Measurements from ENCODE around the gene CFAP65. TPM values are rescaled to one million over a fixed set of nuclear protein-coding genes. Genes with fewer than 3 reads are reported as not detected.

Gene CFAP65
- total RNA-seq, 1 donor from 2014 or later, result 7.6 TPM

GRCh38 chr2:218957671-218958070 lies 83.6 kb downstream of the CFAP65 start:
- peaks cover 8% of the 10 kb centered on the region for H3K4me1 ChIP-seq

GRCh38 chr2:218956039-218956438 lies 85.3 kb downstream of the CFAP65 start:
- Histone ChIP-seq H3K27ac (no peak overlapping the region), H3K4me1 (peaks cover 8% of the 10 kb centered on the region), H3K9me3 (no peaks in the 10 kb centered on the region), H3K27me3 (ENCODE audit: low read depth) (peaks cover 42% of the 10 kb centered on the region), H3K4me3 (no peak overlapping the region), H3K36me3 (no peaks in the 10 kb centered on the region)
- intact Hi-C loops (cut with DNase I), result no loop called here
- no peak for TF ChIP-seq CTCF (IDR thresholded peaks at IDR 0.05)
- ATAC-seq (no peak), DNase-seq (no peak)

More at GRCh38 chr2:218957671-218958070, 83.6 kb downstream of the CFAP65 start:
- Histone ChIP-seq H3K27me3 (ENCODE audit: low read depth) (peaks cover 58% of the 10 kb centered on the region), H3K4me3 (no peak overlapping the region), H3K36me3 (no peaks in the 10 kb centered on the region), H3K27ac (no peak overlapping the region), H3K9me3 (no peaks in the 10 kb centered on the region)
- ATAC-seq, result no peak
- TF ChIP-seq CTCF (IDR thresholded peaks at IDR 0.05), result no peak
- no peak for DNase-seq
- intact Hi-C loops (cut with DNase I), result no loop called here

- DNase-seq (no peak), ATAC-seq (no peak)
- TF ChIP-seq CTCF (IDR thresholded peaks at IDR 0.05), result no peak
- no peaks in the 10 kb centered on the region for H3K36me3 ChIP-seq
- no peaks in the 10 kb centered on the region for H3K4me1 ChIP-seq
- H3K9me3 ChIP-seq, result no peaks in the 10 kb centered on the region
- peaks cover 34% of the 10 kb centered on the region for H3K27me3 ChIP-seq (ENCODE audit: low read depth)
- H3K27ac ChIP-seq, result no peak overlapping the region
- intact Hi-C loops (cut with DNase I), result no loop called here
- H3K4me3 ChIP-seq, result no peak overlapping the region
These were observed 86.6 kb downstream of the CFAP65 start for GRCh38 chr2:218954541-218955300.

GRCh38 chr2:218953366-218953954 lies 87.9 kb downstream of the CFAP65 start:
- intact Hi-C loops (cut with DNase I), result no loop called here
- Histone ChIP-seq H3K27ac (no peak overlapping the region), H3K9me3 (no peaks in the 10 kb centered on the region), H3K27me3 (ENCODE audit: low read depth) (peaks cover 26% of the 10 kb centered on the region), H3K36me3 (no peaks in the 10 kb centered on the region), H3K4me3 (no peak overlapping the region), H3K4me1 (no peaks in the 10 kb centered on the region)
- ATAC-seq, result no peak
- TF ChIP-seq CTCF (IDR thresholded peaks at IDR 0.05), result no peak
- DNase-seq, result no peak

Small RNA genes lying within 50 kb of the gene (microRNA-seq; reads per million reads assigned to microRNA genes)
- gene MIR3131 (ENCODE audit: borderline number of aligned reads) (not detected), gene MIR375 (ENCODE audit: borderline number of aligned reads) (5,134 reads per million, percentile 92 among the genes with 10 or more reads in this experiment)

Other genes starting within 250 kb of the CFAP65 start
- gene PRKAG3, start 209.7 kb downstream of the CFAP65 start, total RNA-seq, result not detected
- 0.44 TPM for gene WNT6, start 181.7 kb downstream of the CFAP65 start, total RNA-seq
- gene WNT10A, start 160.7 kb downstream of the CFAP65 start, total RNA-seq, result 0.35 TPM
- gene CDK5R2, start 81.8 kb downstream of the CFAP65 start, total RNA-seq, result not detected
- gene FEV, start 56.3 kb downstream of the CFAP65 start, total RNA-seq, result not detected
- not detected for gene CRYBA2, start 48.1 kb downstream of the CFAP65 start, total RNA-seq
- 0.71 TPM for gene IHH, start 19.4 kb upstream of the CFAP65 start, total RNA-seq
- gene NHEJ1, start 119.3 kb upstream of the CFAP65 start, total RNA-seq, result 13.0 TPM
- 3.4 TPM for gene SLC23A3, start 128.5 kb upstream of the CFAP65 start, total RNA-seq
- gene CNPPD1, start 135.4 kb upstream of the CFAP65 start, total RNA-seq, result 67.7 TPM
- 82.3 TPM for gene RETREG2, start 136.8 kb upstream of the CFAP65 start, total RNA-seq
- gene ZFAND2B, start 165.3 kb upstream of the CFAP65 start, total RNA-seq, result 32.6 TPM
- gene ABCB6, start 177.4 kb upstream of the CFAP65 start, total RNA-seq, result 15.4 TPM
- 45.7 TPM for gene ATG9A, start 188.1 kb upstream of the CFAP65 start, total RNA-seq
- 46.1 TPM for gene ANKZF1, start 188.3 kb upstream of the CFAP65 start, total RNA-seq
- 12.6 TPM for gene GLB1L, start 203.9 kb upstream of the CFAP65 start, total RNA-seq
- 26.7 TPM for gene STK16, start 204.0 kb upstream of the CFAP65 start, total RNA-seq
- 3.5 TPM for gene TUBA4B, start 211.7 kb upstream of the CFAP65 start, total RNA-seq
- 35.0 TPM for gene TUBA4A, start 212.4 kb upstream of the CFAP65 start, total RNA-seq
- 76.6 TPM for gene DNAJB2, start 237.8 kb upstream of the CFAP65 start, total RNA-seq

All from lower lobe of right lung (tissue), 2 donors.